COR-L47 (cell line): ENCODE results near the gene MFRP.
"Not testable (repeated sequence)": the region's sequence is repeated elsewhere in the genome, so short reads cannot be mapped to it uniquely, and the experiment has no call there.

ENCODE experiments used
- DNase-seq: peaks from one replicate; lab custom pipeline; 2025; lab: John Stamatoyannopoulos, UW

MFRP gene

DNA sequence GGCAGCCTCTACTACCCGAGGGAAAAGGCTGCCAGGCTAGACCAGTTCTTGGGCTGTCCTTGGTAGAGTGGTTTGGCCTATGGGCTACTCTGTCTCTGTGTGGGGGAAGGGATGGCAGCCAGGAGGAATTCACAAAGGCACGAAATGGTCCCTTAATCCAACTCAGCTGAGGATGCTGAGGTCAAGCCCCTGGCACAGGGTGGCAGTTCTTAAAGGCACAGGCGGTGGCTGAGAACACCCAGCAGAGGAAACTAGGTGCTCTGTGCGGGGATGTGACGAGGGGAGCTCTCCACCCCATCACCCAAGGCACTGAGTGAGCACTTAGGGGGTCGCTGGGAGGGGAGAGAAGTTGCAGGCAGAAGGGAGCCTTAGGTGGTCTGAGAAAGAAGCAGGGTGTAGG, at the start of gene MFRP:
Gene MFRP, minus strand, starts transcription at position 101 of the 400 bp plus-strand sequence. CDS start 192 bp downstream, outside the sequence.
- no peak for DNase-seq

DNA sequence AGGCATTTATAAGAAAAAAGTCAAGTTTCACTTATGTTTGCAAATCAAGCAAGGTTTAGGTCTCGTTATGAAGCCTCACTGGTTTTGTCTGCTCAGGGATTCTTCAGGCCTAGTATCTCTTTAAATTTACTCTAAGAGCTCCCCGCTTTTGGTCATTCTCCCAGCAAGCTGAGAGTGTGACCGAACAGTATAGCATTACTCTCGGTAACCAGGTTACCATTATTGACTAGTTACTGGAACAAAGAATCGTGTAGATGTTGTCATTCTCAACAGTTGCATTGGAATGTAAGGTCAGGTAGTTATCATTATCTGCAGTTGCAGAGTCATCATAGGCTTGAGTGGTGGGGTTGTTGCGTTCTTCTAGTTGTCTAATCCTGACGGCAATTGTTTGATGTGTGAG, 44.8 kb upstream of the MFRP start:
- DNase-seq: no peak

DNA sequence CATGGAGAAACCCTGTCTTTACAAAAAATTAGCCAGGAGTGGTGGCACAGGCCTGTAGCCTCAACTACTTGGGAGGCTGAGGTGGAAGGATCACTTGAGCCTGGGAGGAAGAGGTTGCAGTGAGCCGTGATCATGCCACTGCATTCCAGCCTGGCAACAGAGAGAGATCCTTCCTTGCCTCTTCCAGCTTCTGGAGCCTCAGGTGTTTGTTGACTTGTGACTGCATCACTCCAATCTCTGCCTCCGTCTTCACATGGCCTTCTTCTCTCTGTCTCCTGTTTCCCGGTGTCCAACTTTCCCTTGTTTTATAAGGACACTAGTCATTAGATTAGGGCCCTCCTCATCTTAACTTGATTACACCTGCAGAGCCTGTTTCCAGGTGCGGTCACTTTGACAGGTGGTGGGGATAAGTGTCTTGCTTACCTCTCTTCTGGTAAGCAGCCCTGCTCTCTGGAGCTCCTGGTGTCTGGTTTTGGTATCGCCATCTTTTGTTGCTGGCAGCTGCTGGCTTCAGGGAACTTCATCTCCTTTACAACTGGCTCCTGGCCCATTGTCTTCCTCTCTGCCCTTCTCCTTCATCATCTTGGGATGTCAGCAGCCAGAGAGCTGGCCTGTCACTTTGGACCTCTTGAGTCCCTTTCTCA, 43.2 kb upstream of the MFRP start:
- peak; percentile 21 for DNase-seq

DNA sequence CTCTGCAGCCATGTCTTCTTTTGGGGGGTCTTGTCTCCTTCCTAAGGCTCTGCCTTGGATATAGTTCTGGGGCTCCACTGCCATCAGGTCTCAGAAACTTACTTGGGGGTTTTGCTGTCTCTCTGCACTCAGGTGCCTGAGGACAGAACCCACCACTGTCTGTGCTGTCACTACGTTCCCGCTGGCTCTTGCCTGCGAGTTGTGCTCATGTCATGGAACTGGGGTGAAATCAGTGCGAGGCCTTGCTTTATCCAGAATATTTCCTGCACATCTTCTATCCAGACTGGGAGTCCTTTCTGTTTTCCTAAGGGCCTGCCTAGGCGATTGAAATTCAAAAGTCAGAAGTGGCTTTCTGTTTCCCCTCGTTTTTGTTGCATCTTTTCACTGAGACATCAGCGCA, 41.6 kb upstream of the MFRP start:
- no peak for DNase-seq

DNA sequence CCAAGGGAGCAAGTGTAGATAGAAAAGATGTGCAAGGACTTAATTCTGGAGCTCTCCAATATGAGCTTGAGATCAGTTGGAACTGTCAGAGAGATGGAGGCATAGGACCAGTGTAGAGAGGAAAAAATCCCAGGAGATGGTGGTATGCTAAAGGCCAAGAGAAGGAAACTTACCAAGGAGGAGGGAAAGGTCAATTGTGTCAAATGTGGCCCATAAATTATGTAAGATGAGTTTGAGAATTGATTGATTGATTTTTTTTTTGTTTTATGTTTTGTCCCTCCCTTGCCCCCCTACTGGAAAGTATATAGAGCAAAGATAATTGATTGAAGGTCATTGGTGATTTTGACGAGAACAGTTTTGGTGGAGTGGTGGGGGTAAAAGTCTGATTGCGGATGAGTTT, 37.8 kb upstream of the MFRP start:
- DNase-seq: no peak

DNA sequence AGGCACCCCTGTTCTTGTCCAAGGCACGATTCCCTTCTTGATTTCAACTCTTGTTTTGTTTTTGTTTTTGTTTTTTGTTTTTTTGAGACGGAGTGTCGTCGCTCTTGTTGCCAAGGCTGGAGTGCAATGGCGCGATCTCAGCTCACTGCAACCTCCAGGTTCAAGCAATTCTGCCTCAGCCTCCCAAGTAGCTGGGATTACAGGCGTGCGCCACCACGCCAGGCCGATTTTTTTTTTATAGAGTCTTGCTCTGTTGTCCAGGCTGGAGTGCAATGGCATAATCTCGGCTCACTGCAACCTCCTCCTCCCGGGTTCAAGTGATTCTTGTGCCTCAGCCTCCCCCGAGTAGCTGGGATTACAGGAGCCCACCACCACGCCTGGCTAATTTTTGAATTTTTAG, 36.0 kb upstream of the MFRP start:
- DNase-seq: not testable (repeated sequence)

DNA sequence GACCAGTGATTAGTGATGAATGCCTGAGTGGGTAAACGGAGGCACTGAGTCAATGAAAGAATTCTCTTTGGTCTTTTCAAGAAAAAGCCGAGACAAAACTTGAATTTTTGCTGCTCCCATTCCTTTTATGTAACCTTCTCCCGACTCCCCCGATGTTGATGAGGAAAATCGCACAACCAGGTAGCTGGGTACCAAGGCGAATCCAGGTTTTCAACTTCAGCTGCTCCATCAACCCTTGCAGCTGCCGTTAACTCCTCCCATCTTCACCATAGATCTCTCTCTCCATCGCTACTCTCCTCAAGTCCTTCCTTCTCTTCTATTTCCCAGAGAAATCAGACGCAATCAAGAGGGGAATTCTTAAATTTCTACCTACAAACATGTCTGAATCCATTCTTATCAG, 35.6 kb upstream of the MFRP start:
- no peak for DNase-seq

DNA sequence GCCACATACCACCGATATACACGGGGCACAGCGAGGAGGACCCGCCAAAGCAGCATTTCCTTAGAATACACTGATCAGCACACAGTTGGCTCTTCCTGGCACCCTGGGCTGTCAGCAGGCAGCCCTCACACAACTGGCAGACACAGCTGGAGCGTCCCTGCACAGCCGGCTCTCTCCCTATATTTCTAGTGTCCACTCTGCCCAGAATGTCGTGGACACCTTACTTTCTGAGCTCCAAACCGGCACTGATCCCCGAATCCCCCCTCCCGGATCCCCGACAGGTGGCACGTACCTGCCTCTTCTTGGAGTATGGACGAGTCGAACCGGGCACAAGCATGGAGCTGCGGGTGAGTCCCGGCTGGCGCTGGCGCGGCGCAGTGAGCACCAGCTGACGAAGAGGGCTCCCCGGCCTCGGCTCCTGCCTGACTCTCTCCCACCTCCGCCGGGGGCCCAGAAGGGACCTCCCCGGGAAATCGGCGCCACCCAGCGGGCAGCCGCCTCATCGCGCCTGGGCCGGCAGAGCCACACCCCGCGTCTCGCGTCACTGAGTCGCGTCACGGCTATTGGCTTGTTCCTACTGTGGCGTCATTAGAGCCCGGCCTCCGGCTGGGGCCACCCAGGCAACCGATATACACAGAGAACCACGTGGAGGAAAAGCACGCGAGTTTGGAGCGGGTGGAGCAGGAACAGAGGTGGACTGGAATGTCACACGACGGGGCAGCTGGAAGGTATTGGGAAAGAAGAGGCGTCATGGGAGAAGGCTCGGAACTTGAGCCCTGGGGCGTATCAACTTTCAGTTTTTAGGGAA, 34.9 kb upstream of the MFRP start, which contains the start of gene USP2:
Gene USP2, minus strand, starts transcription at position 510 of the 808 bp plus-strand sequence. CDS start 8,210 bp downstream, outside the sequence.
- peak; percentile 94 for DNase-seq

DNA sequence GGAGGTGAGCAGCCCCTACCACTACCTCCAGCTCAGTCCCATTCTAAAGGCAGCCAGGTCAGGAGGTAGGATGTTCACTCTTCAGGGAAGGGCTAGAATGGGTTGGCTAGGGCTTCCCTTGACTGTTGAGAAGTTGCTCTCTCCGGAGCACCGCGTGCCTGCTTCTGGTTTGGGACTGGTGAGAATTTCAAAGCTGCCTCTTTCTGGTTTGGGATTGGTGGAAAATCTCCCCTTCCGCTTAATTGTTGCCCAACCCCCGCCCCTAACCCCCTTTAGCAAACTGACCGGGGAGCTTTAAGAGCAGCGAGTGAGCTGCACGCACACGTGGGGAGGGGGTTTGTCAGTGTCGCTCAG, 34.3 kb upstream of the MFRP start:
- DNase-seq: no peak

DNA sequence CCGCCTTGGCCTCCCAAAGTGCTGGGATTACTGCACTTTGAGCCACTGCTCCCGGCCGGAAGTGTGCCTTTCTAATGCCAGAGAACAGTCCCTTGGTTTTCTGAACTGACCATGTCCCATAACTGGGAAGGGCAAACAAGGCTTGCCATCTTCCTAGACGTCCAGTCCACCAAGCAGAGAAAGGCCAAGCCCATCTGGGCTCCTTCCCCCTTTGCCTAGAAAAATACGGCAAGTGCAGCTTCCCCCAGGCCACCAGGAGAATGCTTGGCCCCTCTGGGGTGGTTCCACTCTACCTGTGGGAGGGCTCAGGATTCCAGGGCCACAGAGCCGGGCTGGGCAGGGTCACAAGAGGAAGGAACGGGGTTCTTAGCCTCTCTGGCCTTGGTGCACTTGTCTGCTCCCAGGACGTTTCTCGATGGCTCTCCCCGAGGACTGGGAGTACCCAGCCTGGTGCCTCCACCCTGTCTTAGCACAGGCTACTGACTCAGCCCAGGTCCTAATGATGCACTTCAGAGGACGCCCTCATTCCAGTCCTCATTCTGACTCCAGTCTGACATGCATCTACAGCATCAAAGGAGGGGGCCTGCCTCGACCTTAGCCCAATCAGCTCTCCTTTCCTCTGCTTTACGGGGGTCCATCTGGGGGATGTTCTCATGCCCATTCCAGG, 33.8 kb upstream of the MFRP start:
- DNase-seq: no peak

DNA sequence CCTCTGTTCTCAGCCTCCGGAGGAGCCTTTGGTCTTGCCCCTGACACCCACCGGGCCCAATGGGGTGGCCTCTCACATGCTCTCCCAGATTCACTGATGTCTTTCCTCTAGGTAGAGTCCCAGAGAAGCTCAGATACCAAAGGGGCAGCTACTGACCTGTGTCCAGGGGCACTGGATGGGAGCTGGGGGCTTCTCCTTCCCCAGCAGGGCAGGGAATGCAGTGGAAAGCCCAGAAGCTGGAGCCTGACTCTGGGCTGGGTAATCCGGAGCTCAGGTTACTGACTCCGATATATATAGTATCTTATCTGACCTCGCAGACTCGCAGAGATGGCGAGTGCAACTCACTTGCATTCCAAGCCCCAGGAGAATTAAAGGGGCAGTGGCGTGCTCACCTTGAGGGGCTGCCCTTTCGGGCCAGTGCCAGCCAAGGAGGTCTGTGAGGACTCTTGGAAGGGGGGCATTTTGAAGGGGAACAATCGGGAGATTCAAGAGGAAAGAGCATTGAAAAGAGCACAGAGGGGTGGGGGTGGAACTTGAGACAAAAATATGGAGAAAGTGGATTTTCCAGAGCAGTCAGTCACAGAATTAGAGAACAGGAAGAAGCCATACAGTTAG, 32.5 kb upstream of the MFRP start:
- DNase-seq: no peak

DNA sequence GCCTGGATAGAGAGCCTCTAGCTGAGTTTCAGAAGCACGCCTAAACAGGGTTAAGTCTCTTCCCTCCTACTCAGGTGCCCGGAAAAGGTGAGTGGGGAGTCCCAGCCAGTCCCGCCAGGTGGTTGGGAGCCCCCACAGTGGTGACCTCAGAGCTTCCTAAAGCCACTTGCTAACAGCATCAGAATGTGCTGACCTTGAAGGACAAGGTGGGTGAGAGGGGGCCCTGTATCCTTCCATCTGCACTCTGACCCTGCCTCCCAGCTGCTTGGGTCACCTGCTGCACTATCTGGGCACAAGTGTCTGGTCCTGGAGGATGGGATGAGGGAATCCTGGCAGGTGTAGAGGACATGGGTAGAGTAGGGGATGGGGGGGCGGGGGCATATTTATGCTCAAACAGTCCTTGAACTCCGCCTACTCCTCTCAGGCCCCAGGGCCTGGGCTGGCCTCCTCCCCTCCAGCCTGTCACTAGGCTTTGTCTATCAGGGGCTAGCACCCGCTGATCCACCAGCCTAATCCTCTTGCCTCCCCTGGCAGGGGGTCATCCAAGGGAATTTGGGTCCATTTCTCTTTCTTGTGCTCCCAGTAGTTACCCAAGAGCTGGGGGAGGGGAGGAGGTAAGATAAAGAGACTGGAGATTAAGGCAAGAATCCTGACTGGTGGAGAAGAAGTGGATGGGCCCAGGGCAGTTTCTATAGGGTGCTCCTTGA, 31.6 kb upstream of the MFRP start:
- DNase-seq: no peak

DNA sequence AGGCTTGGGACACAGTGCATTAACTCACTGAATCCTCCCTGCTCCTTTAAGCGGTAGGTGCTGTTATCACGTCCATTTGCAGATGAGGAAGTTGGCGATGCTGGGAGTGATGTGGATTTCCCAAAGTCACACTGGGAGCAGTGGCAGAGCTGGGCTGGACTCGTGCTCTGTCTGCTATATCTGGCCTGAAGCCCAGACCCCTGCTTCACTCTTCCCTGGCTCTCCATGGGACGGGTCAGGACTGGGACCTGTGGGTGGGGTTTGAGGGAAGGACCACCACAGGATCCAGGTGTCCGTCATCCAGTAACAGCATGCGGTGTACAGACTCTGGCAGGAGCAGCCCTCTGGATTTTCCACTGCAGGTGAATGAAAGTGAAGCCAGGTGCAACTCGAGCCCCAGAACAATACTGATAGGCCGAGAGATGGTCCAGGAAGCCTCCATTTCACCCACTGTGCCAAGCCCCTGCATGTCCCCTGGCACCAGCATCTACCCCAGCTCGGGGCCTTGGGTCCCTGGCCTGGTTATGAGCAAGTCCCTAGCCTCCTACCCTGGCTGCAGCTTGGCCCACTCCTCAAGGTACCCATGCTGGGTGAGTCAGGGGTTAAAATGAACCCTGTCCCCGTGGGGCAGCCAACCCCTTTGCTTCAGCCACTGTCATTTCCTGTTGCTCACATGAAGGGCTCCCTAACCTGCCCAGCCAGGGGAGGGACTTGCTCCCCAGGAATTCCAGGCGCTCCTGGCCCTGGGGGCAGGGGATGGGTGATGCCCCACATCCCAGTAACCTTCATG, 30.8 kb upstream of the MFRP start:
- DNase-seq: no peak

DNA sequence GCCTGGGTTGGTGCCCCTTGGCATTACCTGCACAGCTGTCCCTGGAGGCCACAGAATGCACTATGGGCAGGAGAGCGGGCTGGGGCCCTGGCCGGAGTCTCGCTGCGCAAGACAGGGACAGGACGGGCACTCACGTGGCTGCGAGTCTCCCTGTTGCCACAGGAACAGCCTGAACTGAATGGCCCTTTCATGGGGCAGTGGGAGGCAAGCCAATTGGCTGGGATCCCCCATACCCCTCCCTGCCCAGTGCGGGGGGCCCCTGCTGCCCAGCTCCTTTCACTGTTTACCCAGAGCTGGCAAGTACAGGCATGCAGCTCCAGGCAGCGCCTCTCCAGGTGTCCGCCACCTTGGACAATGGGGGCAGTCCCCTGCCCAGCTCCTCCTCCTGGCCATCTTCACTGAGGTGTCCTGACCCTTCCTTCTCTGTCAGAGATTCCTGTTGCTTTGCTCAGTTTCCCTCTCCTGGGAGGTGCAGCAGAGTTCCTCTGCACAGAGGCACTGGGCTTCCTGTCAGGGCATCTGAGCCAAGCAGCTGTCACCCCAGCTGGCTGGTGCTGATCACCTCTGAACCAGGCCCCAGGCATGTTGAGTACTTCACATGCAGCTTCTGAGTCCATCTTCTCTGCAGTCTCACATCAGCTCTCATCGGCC, 29.8 kb upstream of the MFRP start:
- peak; percentile 90 for DNase-seq

DNA sequence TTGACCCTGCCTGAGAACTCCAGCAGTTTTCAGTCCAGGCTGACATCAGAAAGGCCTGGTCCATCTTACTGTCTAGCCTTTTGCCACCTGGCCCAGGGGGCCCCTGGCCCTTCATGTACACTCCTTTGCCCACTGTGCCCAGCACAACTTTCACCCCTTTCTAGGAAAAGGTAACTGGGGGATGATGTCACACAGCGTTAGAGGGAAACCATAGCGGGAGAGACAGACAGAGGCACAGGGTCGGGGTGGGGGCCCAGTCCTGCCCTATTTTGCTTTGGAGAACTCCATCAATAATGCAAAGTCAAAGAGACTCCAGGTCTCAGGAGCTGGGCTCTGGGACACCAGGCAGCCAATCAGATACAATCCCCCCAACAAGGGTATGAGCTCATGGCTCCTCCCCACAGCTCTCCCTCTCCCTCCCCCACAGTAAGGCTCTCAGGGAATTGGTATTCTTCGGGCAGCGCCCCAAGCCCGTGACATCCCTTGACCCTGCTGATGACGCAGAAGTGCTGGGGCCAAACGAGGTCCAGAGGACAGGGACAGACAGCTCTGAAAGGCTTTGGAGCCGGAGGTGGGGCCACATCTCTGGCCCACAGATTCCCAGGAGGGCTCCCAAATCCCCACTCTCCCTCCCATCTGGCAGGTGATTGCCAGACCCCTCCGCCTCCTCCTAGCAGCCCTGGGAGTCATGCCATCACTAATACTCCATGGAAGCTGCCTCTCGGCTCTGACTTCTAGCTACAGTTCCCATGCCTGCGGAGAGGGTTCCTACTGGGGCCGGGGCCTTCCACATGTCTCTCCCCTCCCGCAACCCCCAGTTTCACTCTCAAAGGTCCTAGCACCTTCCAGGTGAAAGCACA, 29.1 kb upstream of the MFRP start:
- DNase-seq: no peak

DNA sequence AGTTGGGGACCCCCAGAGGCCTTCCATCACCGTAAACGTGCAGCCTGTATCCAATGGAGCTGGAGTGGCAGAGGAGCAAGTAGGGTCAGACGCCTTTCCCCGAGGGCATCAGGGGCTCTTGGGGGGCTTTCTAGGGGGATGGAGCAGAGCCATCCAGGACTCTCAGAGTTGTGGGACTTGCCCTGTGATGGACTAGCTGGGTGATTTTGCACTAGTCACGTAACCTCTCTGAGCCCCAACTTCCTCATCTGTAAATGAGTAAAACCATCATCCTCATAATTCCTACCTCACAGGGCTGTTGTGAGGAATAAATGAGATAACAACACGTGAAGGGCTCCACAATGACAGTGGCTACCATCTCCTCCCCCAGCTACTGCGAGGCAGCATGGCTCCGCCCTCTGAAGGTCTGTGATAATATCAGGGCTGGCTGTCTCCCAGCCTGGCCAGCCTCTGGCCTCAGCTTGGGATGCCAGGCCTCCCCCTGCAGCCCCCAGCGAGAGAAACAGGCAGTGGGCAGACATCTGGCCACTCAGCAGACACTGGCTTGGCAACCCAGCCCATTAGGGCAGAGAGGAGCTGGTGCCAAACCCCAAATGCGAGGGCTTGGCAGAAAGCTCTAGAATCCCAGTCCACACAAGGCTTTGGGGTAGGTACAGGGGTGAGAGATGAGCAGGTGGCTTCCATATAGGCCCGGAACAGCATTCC, 28.3 kb upstream of the MFRP start:
- no peak for DNase-seq

DNA sequence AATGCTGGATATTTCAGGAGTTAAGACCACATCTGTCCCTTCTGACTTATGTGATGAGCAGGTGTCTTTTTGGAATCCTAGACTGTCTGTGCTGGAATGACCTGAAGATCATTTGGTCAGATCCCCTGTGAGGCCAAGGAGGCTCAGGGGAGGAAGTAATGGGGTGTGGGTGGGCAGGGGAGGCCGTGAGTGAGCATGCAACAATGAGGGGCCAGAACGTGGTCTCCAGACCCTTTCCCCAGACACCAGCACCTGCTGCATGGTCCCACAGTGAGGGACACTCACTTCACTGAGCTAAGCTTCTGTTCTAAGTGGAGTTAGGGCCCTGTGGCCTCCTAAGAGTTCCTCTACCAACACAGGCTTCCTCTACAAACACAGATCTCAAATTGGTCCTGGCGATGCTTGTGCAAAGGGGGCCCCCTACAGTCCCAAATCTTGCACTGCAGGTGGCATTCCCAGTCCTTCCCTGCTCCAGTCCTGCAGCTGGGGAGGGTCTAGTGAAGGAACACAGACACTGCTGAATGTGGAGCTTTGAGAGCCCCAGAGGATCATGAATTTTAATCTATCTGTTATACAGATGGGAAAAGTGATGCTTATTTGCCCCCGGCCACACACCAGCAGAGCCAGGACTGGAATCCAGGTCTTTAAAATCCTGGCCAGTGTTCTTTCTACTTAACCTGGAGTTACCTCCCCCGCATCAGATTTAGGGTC, 27.6 kb upstream of the MFRP start:
- peak; percentile 64 for DNase-seq
